SKM-1 treated with dmso at 0.1 percent for 144 hours (cell line): ENCODE measurements around the gene ATG7.
"Not testable (repeated sequence)": the region's sequence is repeated elsewhere in the genome, so short reads cannot be mapped to it uniquely, and the experiment has no call there.

Experiments
- DNase-seq: peaks from one replicate; lab custom pipeline; 2025; ENCODE audit not compliant: unreplicated experiment; lab: John Stamatoyannopoulos, UW

The ATG7 gene

GRCh38 chr3:11420066-11420465, 147.9 kb downstream of the ATG7 start:
- no peak for DNase-seq

- no peak for DNase-seq
Observed at GRCh38 chr3:11422291-11422690, 150.1 kb downstream of the ATG7 start.

- no peak for DNase-seq
Observed at GRCh38 chr3:11423868-11424267, 151.7 kb downstream of the ATG7 start.

- DNase-seq, result no peak
Observed at GRCh38 chr3:11424277-11424676, 152.1 kb downstream of the ATG7 start.

GRCh38 chr3:11430207-11430606, 158.0 kb downstream of the ATG7 start:
- DNase-seq, result no peak

- DNase-seq, result no peak
Observed at GRCh38 chr3:11430624-11431023, 158.4 kb downstream of the ATG7 start.

- no peak for DNase-seq
Observed at GRCh38 chr3:11431319-11431718, 159.1 kb downstream of the ATG7 start.

- DNase-seq, result no peak
Observed at GRCh38 chr3:11434017-11434526, 161.9 kb downstream of the ATG7 start.

GRCh38 chr3:11434563-11435096, 162.4 kb downstream of the ATG7 start:
- no peak for DNase-seq

- no peak for DNase-seq
Observed at GRCh38 chr3:11435440-11436165, 163.4 kb downstream of the ATG7 start.

- no peak for DNase-seq
Observed at GRCh38 chr3:11436775-11437174, 164.6 kb downstream of the ATG7 start.

GRCh38 chr3:11437506-11437905, 165.3 kb downstream of the ATG7 start:
- no peak for DNase-seq

- no peak for DNase-seq
Observed at GRCh38 chr3:11438646-11439045, 166.4 kb downstream of the ATG7 start.

GRCh38 chr3:11441346-11441745, 169.1 kb downstream of the ATG7 start:
- DNase-seq, result not testable (repeated sequence)

- DNase-seq, result no peak
Observed at GRCh38 chr3:11444404-11444803, 172.2 kb downstream of the ATG7 start.

GRCh38 chr3:11445193-11445592, 173.0 kb downstream of the ATG7 start:
- not testable (repeated sequence) for DNase-seq

GRCh38 chr3:11445883-11446282, 173.7 kb downstream of the ATG7 start:
- DNase-seq, result no peak

GRCh38 chr3:11447584-11448200, 175.5 kb downstream of the ATG7 start:
- DNase-seq, result no peak

- no peak for DNase-seq
Observed at GRCh38 chr3:11450015-11450414, 177.8 kb downstream of the ATG7 start.

GRCh38 chr3:11452312-11452711, 180.1 kb downstream of the ATG7 start:
- no peak for DNase-seq

- no peak for DNase-seq
Observed at GRCh38 chr3:11452885-11453847, 181.0 kb downstream of the ATG7 start.
